C1 segment of cervical spinal cord (tissue), 14 donors: ENCODE results near the gene MMAB.
"Not testable (repeated sequence)": the region's sequence is repeated elsewhere in the genome, so short reads cannot be mapped to it uniquely, and the experiment has no call there.

Experiments
- DNase-seq, 14 donors: peaks; one replicate each; lab custom pipeline; 2025; lab: John Stamatoyannopoulos, UW

The MMAB gene

DNA sequence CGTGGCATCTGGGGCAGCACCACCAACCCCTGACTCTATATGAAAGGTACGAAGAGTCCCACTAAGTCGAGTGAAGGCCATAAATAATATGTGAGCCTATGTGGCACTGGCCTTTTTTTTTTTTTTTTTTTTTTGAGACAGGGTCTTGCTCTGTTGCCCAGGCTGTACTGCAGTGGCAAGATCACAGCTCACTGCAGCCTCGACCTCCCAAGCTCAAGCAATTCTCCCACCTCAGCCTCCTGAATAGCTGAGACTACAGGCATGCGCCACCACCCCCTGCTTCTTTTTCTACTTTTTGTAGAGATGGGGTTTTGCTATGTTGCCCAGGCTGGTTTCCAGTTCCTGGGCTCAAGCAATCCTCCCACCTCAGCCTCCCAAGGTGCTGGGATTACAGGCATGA is 28.8 kb upstream of the MMAB start:
- not testable (repeated sequence) for DNase-seq

DNA sequence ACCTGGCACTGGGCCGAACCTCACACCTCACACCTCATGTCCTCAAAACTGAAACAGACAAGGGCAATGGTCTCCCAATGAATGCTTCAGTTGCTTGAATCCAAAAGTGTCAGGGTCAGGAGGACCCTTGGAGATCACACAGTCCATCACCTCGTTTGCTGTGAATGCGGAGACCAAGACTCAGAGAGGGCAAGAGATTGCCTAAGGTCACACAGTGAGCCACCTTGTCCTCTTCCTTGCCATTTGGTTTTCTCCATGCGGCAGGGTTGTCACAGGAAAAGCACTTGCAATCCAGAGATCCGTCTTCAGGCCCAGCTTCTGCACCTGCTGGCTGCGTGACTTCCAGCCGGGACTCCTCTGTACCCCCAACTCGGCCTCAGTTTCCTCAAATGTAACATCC is 28.3 kb upstream of the MMAB start:
- DNase-seq: no peak

DNA sequence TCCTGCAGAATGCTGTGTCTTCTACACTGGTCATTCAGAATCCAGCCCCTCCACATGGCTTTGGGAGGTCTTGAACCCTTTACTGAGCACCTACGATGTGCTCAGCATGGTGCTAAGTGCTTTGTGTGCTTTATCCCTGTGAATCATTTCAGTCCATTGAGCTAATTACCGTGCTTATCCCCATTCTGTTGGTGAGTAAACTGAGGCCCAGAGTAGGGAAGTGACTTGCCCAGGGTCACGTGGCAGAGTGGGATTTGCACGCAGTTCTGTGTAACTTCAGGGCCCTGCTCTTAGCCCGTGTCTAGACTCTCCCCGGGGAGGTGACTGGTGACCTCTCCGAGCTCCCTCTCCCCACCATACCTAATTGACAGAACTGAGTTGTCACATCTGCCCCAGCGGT is 27.7 kb upstream of the MMAB start:
- DNase-seq: no peak

DNA sequence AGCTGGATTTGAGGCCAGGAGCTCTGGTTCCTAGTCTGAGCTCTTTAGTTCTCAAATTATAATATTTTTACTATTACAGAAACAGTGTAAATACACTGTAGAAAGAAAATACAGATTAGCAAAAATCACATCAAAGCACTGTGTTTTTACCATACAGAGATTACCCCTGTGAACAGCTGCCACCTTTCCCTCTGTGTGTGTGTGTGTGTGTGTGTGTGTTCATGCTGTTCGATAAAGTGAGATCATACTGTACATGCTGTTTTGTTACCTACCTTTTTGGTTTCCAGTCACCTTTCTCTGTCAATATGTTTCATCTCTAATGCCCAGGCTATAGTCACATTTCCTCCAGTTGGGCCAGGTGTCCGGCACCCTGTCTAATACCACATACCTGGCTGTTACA is 27.2 kb upstream of the MMAB start:
- no peak for DNase-seq

DNA sequence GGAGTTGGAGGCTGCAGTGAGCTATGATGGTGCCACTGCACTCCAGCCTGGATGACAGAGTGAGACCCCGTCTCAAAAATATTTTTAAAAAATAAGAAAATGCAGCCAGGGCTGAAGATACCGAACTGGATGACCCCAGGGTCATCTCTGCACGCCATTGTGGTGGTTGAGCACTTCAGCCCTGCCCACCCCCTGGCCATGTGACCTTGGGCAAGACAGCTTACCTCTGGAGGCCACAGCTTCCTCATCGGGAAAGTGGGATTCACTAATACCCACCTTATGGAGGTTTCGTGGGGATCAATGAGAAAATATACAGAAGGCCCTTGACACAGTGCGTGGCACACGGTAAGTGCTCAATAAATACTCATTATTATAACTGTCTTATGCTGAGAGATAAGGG is 25.8 kb upstream of the MMAB start:
- no peak for DNase-seq

DNA sequence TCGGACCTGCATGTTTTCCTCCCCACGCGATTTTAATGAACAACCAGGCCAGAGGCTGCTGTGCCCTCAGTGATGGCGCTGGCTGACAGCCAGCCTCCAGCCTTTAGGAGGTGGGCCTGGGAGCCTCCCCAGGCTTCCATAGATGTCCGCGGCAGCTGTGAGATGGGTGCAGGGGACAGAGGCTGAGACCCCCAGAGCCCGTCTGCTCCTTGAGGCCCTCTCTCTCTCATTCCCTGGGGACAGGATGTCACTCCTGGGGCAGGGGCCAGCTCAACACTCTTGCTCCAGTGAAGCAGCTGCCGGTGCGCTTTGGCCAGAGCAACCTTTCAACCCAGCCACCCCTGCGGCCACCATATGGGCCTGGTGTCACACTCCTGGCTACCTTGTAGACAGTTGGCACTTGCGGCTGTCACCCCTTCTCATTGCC is 25.1 kb upstream of the MMAB start:
- no peak for DNase-seq

DNA sequence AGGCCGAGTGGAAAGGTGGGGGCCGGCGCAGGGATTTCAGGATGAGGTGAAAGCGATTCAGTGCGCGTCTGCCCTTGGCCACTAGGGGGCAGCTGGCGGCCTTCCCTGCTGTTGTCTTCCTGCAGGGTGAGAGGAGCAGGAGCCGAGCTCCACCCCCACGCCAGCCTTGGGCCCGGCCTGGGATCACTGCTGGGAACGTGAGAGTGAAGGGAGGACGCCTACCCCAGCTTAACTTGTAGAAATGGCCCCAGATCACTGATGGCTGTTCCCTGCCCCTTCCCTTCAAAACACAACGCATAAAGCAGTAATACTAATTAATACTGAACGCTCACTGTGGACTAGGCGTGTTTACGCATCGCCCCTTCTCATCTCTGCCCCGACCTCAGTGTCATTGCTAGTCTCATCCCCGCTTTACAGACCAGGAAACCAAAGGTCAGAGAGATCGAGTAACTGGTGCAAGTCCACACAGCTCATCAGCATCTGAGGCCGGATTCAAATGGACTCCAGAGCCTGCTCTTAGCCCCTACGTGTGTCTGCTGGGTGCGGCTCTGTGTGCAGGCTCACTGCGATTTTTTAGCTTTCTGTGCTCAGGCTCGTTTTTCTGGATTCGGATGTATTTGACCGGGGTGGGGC is 24.6 kb upstream of the MMAB start:
- DNase-seq: peak; percentile 4 to 84 (median 76)

DNA sequence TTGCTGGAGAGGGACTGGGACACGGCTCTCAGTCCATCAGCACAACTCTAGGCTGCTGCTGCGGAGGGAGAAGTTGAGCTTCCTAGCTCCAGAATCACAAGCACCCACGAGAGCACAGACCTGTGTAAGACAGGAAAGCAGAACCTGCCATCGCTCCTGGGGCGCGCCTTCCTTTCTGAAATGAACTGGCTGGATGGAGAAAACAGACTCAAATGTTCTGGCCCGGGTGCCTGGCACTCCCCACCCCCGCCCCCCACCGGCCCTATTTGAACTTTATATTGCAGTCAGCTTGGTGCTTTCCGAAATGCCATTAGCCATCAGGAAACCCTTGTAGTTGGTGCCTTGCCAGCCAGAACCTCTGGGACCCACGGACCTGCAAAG is 24.1 kb upstream of the MMAB start:
- DNase-seq: peak in 1 of 14 donors; percentile 56

DNA sequence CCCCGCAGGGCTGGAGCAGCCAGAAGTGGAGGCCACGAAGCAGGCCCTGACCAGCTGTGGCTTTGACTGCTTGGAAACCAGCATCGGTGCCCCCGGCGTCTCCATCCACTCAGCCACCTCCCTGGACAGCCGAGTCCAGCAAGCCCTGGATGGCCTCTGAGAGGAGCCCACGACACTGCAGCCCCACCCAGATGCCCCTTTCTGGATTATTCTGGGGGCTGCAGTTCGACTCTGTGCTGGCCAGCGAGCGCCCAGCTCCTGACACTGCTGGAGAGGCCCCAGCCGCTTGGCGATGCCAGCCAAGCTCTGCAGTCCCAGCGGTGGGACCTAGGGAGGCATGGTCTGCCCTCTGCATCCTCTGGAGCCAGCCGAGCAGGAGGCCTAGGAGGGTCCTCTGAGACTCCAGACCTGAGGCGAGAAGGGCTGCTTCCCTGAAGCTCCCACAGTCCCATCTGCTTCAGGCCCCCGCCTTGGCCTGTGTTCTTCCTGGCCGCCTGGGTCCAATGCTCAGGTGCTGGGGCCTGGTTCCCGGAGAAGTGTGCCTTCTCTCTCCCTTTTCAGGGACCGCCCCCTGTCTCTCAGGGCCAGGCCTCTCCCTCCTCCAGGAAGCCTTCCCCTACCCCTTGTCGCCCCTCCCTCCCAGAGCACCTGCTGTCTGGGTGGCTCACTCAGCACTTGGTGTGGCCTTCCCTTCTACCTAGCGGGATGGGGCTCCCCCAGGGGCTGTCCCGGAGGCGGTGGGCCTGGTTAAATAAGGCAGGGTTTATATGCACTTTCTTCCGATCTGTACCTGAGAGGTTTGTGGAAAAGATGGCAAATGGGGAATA is 23.3 kb upstream of the MMAB start:
- no peak for DNase-seq

DNA sequence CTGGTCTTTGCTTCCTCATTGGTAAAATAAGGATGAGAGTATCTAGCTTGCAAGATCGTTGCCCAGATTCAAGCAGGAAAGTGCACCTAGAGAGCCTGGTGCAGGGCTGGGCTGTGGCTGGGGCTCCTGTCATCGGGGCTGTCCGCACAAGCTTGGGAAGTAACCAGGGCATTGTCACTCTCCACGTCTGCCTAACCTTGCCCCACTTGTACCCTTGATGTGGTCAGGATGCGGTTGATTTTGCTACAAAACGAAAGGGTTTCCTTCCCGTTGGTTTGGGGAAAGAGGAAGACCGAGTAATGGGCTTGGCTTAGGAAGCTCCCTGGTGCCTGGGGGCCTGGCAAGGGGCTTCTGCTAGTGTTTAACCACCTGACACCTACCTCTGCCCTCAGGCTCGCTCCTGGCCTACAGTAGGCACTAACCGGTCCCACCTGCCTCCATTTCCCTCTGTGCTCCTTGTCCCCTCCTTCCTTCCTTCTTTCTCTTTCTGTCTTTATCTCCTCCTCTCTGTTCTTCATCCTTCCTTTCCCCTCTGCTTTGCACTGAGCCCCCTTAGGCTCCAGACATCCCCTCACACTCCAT is 22.1 kb upstream of the MMAB start:
- DNase-seq: no peak

DNA sequence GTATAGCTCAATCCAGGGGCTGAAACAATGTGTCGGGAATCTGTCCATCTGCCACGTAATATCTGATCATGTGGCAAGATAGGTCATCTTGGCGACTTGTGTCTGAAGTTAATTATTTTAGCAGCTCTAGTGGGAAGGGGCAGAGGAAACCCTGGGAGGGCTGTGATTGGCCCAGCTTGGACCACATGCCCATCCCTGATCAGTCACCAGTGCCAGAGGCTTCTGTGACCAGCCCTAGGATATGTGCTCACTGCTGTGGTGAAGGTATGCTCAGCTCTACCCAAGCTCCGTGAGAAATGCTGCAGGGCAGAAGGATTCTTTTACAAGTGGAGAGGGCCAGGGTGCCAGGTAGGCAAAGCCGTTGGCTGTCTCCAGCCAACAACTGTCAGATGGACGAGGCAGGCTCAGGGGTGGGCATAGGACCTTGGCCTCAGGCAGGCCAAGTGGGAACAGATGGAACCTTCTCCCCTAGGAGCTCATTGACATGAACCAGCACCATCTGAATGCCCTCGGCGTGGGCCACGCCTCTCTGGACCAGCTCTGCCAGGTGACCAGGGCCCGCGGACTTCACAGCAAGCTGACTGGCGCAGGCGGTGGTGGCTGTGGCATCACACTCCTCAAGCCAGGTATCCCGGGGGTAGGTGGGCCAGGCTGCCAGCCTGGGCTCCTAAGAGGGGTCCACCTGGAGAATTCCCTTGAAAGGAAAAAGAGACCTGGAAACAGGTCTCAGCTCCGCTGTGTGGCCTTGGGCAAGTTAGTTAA is 21.4 kb upstream of the MMAB start:
- peak in 1 of 14 donors; percentile 79 for DNase-seq

DNA sequence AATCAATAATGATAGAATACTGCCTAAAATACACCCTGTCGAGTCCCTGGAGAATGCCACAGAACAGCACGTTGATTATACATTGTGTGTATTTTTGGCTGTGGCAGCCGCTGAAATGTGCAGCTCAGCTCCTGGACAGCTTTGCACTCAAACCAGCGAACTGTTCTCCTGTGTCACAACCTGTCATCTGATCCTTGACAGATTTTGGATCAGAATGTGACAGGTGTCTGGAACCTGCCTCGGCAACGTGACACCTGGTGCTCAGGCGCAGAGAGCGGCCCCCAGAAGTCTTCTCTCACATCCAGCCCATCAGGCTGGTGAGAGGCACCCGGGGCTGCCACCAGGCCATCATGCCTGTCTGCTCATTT is 19.6 kb upstream of the MMAB start:
- peak in 1 of 14 donors; percentile 26 for DNase-seq

DNA sequence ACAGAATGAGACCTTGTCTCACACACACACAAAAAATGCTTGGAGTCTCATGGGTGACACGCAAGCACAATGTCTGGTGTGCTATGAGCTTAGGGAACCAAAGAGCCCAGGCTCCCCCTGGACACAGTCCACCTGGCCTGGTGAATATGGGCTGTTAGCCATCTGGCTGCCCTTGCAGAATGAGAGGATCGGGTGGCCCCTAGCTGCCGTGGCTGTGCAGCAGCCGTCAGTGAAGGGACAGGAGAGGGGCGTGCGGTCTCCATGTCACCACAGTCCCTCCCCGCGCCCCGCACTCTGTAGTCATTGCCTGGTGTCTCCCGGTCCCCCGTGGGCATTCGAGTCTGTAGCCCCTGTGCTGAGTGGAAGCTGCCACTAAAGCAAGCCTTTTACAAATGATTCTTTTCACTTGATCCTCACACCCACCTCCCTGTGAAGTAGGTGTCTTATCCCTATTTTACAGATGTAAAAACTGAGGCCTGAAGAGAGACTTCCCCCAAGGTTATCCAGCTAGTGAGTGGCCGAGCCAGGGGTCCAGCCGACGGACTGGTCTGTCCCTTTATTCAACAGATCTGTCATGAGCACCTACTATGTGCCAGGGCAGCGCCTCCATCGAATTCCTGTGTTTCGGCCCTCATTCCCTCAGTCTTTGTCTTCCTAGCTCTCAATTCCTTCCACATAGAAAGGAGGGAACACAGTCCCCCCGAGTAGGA is 19.0 kb upstream of the MMAB start:
- DNase-seq: peak in 1 of 14 donors; percentile 15

DNA sequence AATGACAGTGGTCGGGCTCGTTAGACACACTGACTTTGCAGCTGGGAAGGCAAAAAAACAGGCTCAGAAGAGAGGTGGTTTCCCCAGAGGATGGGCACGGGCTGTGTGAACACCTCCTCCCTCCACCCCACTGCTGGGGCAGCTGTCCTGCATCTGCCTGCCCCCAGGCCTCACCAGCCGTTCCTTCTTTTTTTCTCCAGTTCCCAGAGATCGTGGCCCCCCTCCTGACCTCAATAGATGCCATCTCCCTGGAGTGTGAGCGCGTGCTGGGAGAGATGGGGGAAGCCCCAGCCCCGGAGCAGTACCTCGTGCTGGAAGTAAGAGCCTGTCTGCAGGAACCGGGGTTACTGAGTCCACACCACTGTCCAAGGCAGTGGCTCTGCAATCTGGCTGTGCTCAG is 17.7 kb upstream of the MMAB start:
- DNase-seq: no peak

DNA sequence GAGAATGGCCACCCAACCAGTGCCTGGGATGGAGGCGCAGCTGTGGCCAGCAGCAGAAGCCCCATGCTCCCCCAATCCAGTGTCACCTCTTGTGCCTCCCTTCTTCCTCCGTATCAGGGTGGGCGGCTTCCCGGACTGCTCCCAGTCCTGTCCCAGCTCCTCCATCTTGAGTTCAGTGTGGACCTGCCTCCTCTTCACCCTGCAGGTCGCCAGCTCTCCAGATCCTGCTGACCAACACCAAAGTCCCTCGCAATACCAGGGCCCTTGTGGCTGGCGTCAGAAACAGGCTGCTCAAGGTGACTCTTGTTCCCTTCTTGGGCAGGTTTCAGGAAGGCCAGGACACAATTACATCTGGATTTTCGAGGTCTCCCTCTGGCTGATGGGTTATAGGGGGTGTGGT is 17.3 kb upstream of the MMAB start:
- DNase-seq: no peak

DNA sequence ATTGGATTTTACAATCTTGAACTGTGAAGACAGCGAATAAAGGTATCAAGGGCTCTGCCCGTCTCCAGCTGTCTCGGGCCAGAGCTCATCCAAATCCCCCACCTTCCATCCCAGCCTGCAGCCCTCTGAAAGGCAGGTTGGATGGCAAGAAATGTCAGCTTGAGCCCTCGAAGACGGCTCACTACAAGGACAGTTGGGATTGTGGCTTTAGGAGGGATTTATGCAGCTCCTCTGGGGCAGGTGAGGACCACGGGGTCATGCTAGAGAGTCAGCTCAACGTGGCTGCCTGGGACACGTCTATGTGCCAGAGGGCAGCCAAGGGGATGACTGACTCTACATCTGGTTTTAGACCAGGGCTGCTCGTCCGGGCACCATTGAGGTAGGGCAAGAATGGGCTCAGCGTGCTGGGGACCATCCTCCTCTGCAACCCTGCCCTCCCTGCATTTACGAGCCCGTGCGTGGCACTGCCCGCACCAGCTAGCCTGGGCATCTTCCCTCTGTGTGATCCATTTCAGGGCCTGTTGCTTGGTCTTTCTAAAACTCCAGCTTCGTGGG is 16.5 kb upstream of the MMAB start:
- DNase-seq: no peak

DNA sequence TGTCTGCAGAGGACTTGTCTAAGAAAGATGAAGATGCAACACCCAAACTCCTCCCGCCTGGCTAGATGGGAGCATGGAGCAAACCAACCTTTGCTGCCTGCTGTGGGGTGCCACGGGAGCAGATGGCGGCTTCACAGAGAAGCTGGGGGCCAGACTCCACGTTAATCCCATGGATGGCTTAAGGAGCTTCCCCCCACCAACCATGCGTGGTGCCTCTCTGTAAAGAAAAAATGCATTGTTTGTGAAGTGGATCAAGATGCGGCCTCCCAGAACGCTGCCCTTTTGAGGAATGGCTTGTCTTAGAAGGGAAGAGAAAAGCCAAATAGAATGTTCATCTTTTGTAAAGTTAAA is 15.9 kb upstream of the MMAB start:
- no peak for DNase-seq

DNA sequence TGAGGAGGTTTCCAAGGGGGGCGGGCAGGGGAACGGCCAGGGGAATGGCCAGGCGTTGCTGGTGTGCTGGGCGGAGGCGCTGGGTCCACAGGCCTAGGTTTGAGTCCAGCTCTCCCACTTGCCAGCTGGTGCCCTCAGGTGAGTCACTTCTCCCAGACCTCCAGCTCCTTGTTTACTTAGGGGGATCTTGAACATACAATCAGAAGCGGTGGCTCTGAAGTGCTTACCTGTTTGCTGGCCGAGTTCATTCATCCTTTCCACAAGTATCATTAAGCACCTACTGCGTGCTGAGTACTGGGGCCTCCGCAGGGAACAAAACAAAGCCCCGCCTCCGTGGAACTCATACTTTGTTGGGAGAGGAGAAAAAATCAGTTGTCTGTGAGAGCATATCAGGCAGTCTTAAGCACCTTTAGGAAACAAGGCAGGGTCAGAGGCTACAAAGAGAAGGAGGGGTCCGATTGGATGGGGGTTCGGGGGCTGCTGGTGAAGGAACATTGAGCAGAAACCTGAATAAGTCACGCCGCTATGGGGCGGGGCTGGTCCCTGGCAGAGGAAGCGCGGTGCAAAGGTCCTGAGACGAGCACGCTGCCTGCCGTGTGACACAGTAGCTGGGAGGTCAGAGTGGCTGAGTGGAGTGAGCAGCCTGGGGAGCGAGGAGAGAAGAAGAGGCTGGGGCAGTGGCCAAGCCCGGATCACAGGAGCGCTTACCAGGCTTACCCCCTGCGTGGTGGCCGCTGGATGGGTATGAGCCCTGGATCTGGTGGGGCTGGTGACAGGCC is 15.3 kb upstream of the MMAB start:
- DNase-seq: no peak

DNA sequence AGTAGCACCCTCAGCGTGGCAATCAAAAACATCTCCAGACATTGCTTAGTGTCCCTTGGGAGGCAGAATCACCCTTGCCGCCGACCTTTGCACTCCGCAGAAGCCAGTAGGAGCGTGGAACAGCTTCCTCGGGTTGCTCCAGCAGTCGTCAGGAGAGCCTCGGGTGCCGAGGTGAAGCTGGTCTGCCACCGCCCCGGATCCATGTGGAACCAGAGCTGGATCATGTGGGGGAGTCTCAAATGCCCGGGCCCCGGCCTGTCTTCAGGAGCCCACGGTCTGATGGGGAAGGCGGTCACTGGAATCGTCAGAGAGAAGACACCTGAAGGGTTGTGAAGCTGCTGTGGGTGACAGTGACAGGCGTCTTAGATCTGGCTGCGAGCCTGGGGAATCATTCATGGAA is 14.6 kb upstream of the MMAB start:
- DNase-seq: no peak

DNA sequence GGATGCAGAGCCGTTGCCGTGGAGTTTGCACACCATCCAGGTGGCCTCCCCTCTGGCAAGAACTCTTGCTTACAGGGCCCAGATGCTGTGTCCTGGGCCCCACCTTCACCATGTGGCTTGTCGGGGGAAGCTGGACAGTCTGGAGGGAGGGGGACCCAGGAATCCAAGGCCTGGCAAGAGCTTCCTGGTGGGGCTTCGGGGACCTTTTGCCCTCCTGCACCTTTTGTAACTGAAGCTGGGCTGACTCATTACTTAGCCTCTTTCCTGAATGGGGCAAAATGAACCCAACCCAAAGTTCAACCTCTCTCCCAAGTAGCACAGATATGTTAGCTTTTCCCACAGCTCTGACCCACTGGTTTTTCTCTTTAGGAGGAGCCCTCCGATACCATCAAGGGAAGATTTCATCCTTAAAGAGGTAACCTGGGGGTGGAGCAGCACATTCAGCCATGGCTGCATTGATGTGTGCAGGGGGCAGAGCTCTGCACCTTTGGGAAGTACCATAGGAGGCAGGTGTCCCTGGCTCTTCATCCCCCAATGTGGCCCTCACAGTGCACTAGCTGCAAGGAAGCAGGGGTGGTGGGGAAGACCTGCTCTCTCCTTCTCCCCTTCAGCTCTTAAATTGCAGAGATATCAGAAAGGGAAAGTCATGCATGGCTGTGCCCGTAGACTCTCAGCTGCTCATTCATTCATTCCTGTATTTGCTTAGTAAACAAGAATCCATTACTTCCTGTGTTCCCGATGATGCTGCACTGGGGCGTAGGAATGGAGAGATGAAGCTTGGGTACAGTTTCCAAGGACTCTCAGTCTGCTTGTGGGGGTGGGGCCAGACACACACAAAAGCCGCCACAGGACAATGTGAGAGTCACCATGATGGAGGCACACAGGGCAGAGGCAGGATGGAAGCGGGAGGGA is 13.3 kb upstream of the MMAB start:
- no peak for DNase-seq
